PFSK-1 (cell line): ENCODE measurements around the gene MKI67.

ENCODE experiments used
- POLR2AphosphoS5 ChIP-seq: IDR thresholded peaks from 2 replicates; pipeline ENCODE4 v1.6.1; 2012; ENCODE audit warnings: low read depth, mild to moderate bottlenecking, control low read depth, low read length, moderate library complexity
- REST ChIP-seq, 2 experiments: IDR thresholded peaks; 2 replicates each; pipeline versions ENCODE4 v1.6.1 to v1.8.0; 2011 to 2012; ENCODE audit warnings: low read depth in 2 of 2, low read length in 2 of 2, control low read depth in 1 of 2, inconsistent platforms in 1 of 2, mild to moderate bottlenecking in 1 of 2, moderate library complexity in 1 of 2; ENCODE audit not compliant: insufficient read depth in 1 of 2
- SIN3A ChIP-seq: IDR thresholded peaks from 2 replicates; pipeline ENCODE4 v1.6.1; 2012; ENCODE audit warnings: mild to moderate bottlenecking, low read length, moderate library complexity, borderline replicate concordance; ENCODE audit not compliant: insufficient read depth
- TAF1 ChIP-seq: IDR thresholded peaks from 2 replicates; pipeline ENCODE4 v1.6.1; 2012; ENCODE audit warnings: low read length, control low read depth, borderline replicate concordance; ENCODE audit not compliant: insufficient read depth

DNA sequence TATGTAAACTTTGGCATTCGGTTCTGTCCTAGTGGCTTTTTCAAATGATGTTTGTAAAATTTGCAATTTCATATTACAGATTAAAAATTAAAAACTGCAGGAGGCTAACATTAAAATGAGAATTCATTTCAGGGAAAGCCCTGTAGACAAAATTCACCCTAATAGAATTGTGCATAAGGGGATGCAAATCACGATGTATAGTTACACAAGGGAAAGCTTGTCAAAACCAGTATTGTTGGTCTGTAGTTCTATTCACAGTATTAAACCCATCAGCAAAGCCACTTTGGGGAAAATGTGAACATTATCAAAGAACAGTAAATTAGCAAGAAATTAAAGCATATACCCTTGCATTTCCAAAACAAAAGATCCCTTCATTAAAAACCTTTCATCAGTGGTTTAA is 39.9 kb upstream of the MKI67 start:
- TF ChIP-seq TAF1 = no peak
- TF ChIP-seq SIN3A = no peak
- TF ChIP-seq REST (IDR thresholded peaks at IDR 0.05; ENCODE audit: insufficient read depth in 1 of 2, low read depth in 2 of 2, low read length in 2 of 2) = no peak
- TF ChIP-seq POLR2AphosphoS5 = no peak
